ENCODE results near the gene IPO11. TPM values are rescaled to one million over a fixed set of nuclear protein-coding genes. Genes with fewer than 3 reads are reported as not detected.

Gene IPO11
- total and polyA plus RNA-seq, 7 experiments from 2014 or later = 5.9 to 29.0 (median 23.2) TPM

- Mint-ChIP-seq H3K27me3 (no peaks in the 10 kb centered on the region), H3K27ac (peak overlapping the region in 2 of 9 donors; percentile 10 to 72), H3K36me3 (peaks cover 0 to 4% (median 0%) of the 10 kb centered on the region in 5 donors), H3K9me3 (no peaks in the 10 kb centered on the region), H3K4me3 (no peak overlapping the region), H3K4me1 (no peaks in the 10 kb centered on the region)
- CTCF ChIA-PET = no interaction called here
- Histone ChIP-seq H3K9me3 (ENCODE audit: control insufficient read depth in 2 of 3, low read length in 3 of 3) (no peaks in the 10 kb centered on the region), H3K36me3 (ENCODE audit: control insufficient read depth in 2 of 3, insufficient read depth in 3 of 3, low read length in 3 of 3) (peaks cover 0 to 14% (median 0%) of the 10 kb centered on the region in 3 experiments), H3K4me1 (ENCODE audit: control insufficient read depth in 2 of 2, insufficient read depth in 2 of 2, low read length in 2 of 2) (no peaks in the 10 kb centered on the region), H3K27me3 (ENCODE audit: control insufficient read depth in 2 of 2, insufficient read depth in 2 of 2, low read length in 2 of 2) (no peaks in the 10 kb centered on the region), H3K4me3 (ENCODE audit: low read length) (no peak overlapping the region), H3K27ac (ENCODE audit: low read depth, low read length) (no peak overlapping the region)
- POLR2A ChIA-PET = no interaction called here
- ATAC-seq = no peak
- DNase-seq = no peak
- intact Hi-C loops (cut with micrococcal nuclease) = no loop called here
Measured at GRCh38 chr5:62626534-62626933, 214.0 kb downstream of the IPO11 start.

GRCh38 chr5:62627121-62627520 lies 214.6 kb downstream of the IPO11 start:
- no peaks in the 10 kb centered on the region for H3K4me1 Mint-ChIP-seq
- peaks cover 0 to 4% (median 0%) of the 10 kb centered on the region in 5 donors for H3K36me3 Mint-ChIP-seq
- no peak for ATAC-seq
- no peaks in the 10 kb centered on the region for H3K9me3 Mint-ChIP-seq
- ChIA-PET POLR2A (no interaction called here), CTCF (interaction anchor here (0.7 kb wide), 1 partner anchor 101 kb away, joined by 3 read pairs; no protein-coding TSS in a partner anchor)
- H3K4me3 Mint-ChIP-seq = no peak overlapping the region
- H3K27me3 ChIP-seq (ENCODE audit: control insufficient read depth in 2 of 2, insufficient read depth in 2 of 2, low read length in 2 of 2) = no peaks in the 10 kb centered on the region
- no peaks in the 10 kb centered on the region for H3K27me3 Mint-ChIP-seq
- H3K27ac ChIP-seq (ENCODE audit: low read depth, low read length) = no peak overlapping the region
- H3K36me3 ChIP-seq (ENCODE audit: control insufficient read depth in 2 of 3, insufficient read depth in 3 of 3, low read length in 3 of 3) = peaks cover 0 to 14% (median 0%) of the 10 kb centered on the region in 3 experiments
- H3K4me1 ChIP-seq (ENCODE audit: control insufficient read depth in 2 of 2, insufficient read depth in 2 of 2, low read length in 2 of 2) = no peaks in the 10 kb centered on the region
- no peak overlapping the region for H3K4me3 ChIP-seq (ENCODE audit: low read length)
- no peaks in the 10 kb centered on the region for H3K9me3 ChIP-seq (ENCODE audit: control insufficient read depth in 2 of 3, low read length in 3 of 3)
- H3K27ac Mint-ChIP-seq = peak overlapping the region in 2 of 9 donors; percentile 10 to 36
- intact Hi-C loops (cut with micrococcal nuclease) = no loop called here
- no peak for DNase-seq

GRCh38 chr5:62627901-62628300 lies 215.3 kb downstream of the IPO11 start:
- H3K27me3 Mint-ChIP-seq = no peaks in the 10 kb centered on the region
- DNase-seq (no peak), ATAC-seq (no peak)
- Histone ChIP-seq H3K4me1 (ENCODE audit: control insufficient read depth in 2 of 2, insufficient read depth in 2 of 2, low read length in 2 of 2) (no peaks in the 10 kb centered on the region), H3K4me3 (ENCODE audit: low read length) (no peak overlapping the region), H3K36me3 (ENCODE audit: control insufficient read depth in 2 of 3, insufficient read depth in 3 of 3, low read length in 3 of 3) (peaks cover 0 to 14% (median 0%) of the 10 kb centered on the region in 3 experiments), H3K27ac (ENCODE audit: low read depth, low read length) (peak overlapping the region; percentile 2), H3K9me3 (ENCODE audit: control insufficient read depth in 2 of 3, low read length in 3 of 3) (no peaks in the 10 kb centered on the region), H3K27me3 (ENCODE audit: control insufficient read depth in 2 of 2, insufficient read depth in 2 of 2, low read length in 2 of 2) (no peaks in the 10 kb centered on the region)
- no peak overlapping the region for H3K4me3 Mint-ChIP-seq
- no peaks in the 10 kb centered on the region for H3K4me1 Mint-ChIP-seq
- peak overlapping the region in 1 of 9 donors; percentile 36 for H3K27ac Mint-ChIP-seq
- intact Hi-C loops (cut with micrococcal nuclease) = no loop called here
- peaks cover 0 to 4% (median 0%) of the 10 kb centered on the region in 5 donors for H3K36me3 Mint-ChIP-seq
- CTCF ChIA-PET = interaction anchor here (0.7 kb wide), 2 partner anchors 56 to 101 kb away, joined by 3 read pairs; no protein-coding TSS in a partner anchor
- no peaks in the 10 kb centered on the region for H3K9me3 Mint-ChIP-seq
- POLR2A ChIA-PET = no interaction called here

GRCh38 chr5:62631909-62632580 lies 219.5 kb downstream of the IPO11 start:
- no peaks in the 10 kb centered on the region for H3K27me3 Mint-ChIP-seq
- DNase-seq = peak in 3 of 9 donors; percentile 2 to 8 (median 4)
- ChIA-PET CTCF (interaction anchor here (0.7 to 0.8 kb wide), 3 partner anchors 13 to 188 kb away, joined by 3 to 4 read pairs (median 4); no protein-coding TSS in a partner anchor), POLR2A (no interaction called here)
- Histone ChIP-seq H3K27ac (ENCODE audit: low read depth, low read length) (no peak overlapping the region), H3K27me3 (ENCODE audit: control insufficient read depth in 2 of 2, insufficient read depth in 2 of 2, low read length in 2 of 2) (no peaks in the 10 kb centered on the region), H3K36me3 (ENCODE audit: control insufficient read depth in 2 of 3, insufficient read depth in 3 of 3, low read length in 3 of 3) (peaks cover 0 to 9% (median 0%) of the 10 kb centered on the region in 3 experiments), H3K4me1 (ENCODE audit: control insufficient read depth in 2 of 2, insufficient read depth in 2 of 2, low read length in 2 of 2) (no peaks in the 10 kb centered on the region), H3K9me3 (ENCODE audit: control insufficient read depth in 2 of 3, low read length in 3 of 3) (no peaks in the 10 kb centered on the region), H3K4me3 (ENCODE audit: low read length) (no peak overlapping the region)
- intact Hi-C loops (cut with micrococcal nuclease) = loop anchor here (1.0 kb wide), 1 partner anchor 172 kb away; no protein-coding TSS in a partner anchor
- no peak for ATAC-seq
- peak overlapping the region in 2 of 9 donors; percentile 30 to 48 for H3K27ac Mint-ChIP-seq
- H3K4me3 Mint-ChIP-seq = no peak overlapping the region
- H3K9me3 Mint-ChIP-seq = no peaks in the 10 kb centered on the region
- no peaks in the 10 kb centered on the region for H3K4me1 Mint-ChIP-seq
- peaks cover 0 to 6% (median 5%) of the 10 kb centered on the region in 5 donors for H3K36me3 Mint-ChIP-seq

GRCh38 chr5:62633243-62633642 lies 220.7 kb downstream of the IPO11 start:
- H3K4me3 Mint-ChIP-seq = no peak overlapping the region
- Histone ChIP-seq H3K27me3 (ENCODE audit: control insufficient read depth in 2 of 2, insufficient read depth in 2 of 2, low read length in 2 of 2) (no peaks in the 10 kb centered on the region), H3K9me3 (ENCODE audit: control insufficient read depth in 2 of 3, low read length in 3 of 3) (no peaks in the 10 kb centered on the region), H3K4me1 (ENCODE audit: control insufficient read depth in 2 of 2, insufficient read depth in 2 of 2, low read length in 2 of 2) (no peaks in the 10 kb centered on the region), H3K27ac (ENCODE audit: low read depth, low read length) (no peak overlapping the region), H3K36me3 (ENCODE audit: control insufficient read depth in 2 of 3, insufficient read depth in 3 of 3, low read length in 3 of 3) (no peaks in the 10 kb centered on the region), H3K4me3 (ENCODE audit: low read length) (no peak overlapping the region)
- ChIA-PET POLR2A (no interaction called here), CTCF (no interaction called here)
- H3K9me3 Mint-ChIP-seq = no peaks in the 10 kb centered on the region
- no peaks in the 10 kb centered on the region for H3K4me1 Mint-ChIP-seq
- DNase-seq (no peak), ATAC-seq (no peak)
- H3K36me3 Mint-ChIP-seq = peaks cover 0 to 7% (median 5%) of the 10 kb centered on the region in 5 donors
- peak overlapping the region in 2 of 9 donors; percentile 4 to 41 for H3K27ac Mint-ChIP-seq
- intact Hi-C loops (cut with micrococcal nuclease) = no loop called here
- no peaks in the 10 kb centered on the region for H3K27me3 Mint-ChIP-seq

GRCh38 chr5:62640446-62640845 lies 227.9 kb downstream of the IPO11 start:
- peaks cover 0 to 4% (median 0%) of the 10 kb centered on the region in 11 donors for H3K9me3 Mint-ChIP-seq

GRCh38 chr5:62642468-62642867 lies 229.9 kb downstream of the IPO11 start:
- Histone ChIP-seq H3K4me1 (ENCODE audit: control insufficient read depth in 2 of 2, insufficient read depth in 2 of 2, low read length in 2 of 2) (no peaks in the 10 kb centered on the region), H3K4me3 (ENCODE audit: low read length) (no peak overlapping the region), H3K27me3 (ENCODE audit: control insufficient read depth in 2 of 2, insufficient read depth in 2 of 2, low read length in 2 of 2) (no peaks in the 10 kb centered on the region), H3K9me3 (ENCODE audit: control insufficient read depth in 2 of 3, low read length in 3 of 3) (no peaks in the 10 kb centered on the region), H3K27ac (ENCODE audit: low read depth, low read length) (no peak overlapping the region), H3K36me3 (ENCODE audit: control insufficient read depth in 2 of 3, insufficient read depth in 3 of 3, low read length in 3 of 3) (no peaks in the 10 kb centered on the region)
- Mint-ChIP-seq H3K27ac (no peak overlapping the region), H3K9me3 (peaks cover 0 to 4% (median 0%) of the 10 kb centered on the region in 11 donors), H3K27me3 (no peaks in the 10 kb centered on the region), H3K4me3 (no peak overlapping the region), H3K36me3 (peaks cover 3 to 21% (median 11%) of the 10 kb centered on the region in 5 donors), H3K4me1 (peaks cover 0 to 10% (median 0%) of the 10 kb centered on the region in 7 donors)
- ATAC-seq = no peak
- intact Hi-C loops (cut with micrococcal nuclease) = no loop called here
- POLR2A ChIA-PET = no interaction called here
- CTCF ChIA-PET = no interaction called here
- no peak for DNase-seq

More at GRCh38 chr5:62640446-62640845, 227.9 kb downstream of the IPO11 start:
- H3K27me3 ChIP-seq (ENCODE audit: control insufficient read depth in 2 of 2, insufficient read depth in 2 of 2, low read length in 2 of 2) = no peaks in the 10 kb centered on the region
- H3K27me3 Mint-ChIP-seq = no peaks in the 10 kb centered on the region
- CTCF ChIA-PET = no interaction called here
- H3K27ac ChIP-seq (ENCODE audit: low read depth, low read length) = no peak overlapping the region
- H3K36me3 ChIP-seq (ENCODE audit: control insufficient read depth in 2 of 3, insufficient read depth in 3 of 3, low read length in 3 of 3) = no peaks in the 10 kb centered on the region
- peaks cover 4 to 28% (median 11%) of the 10 kb centered on the region in 5 donors for H3K36me3 Mint-ChIP-seq
- intact Hi-C loops (cut with micrococcal nuclease) = no loop called here
- ATAC-seq (peak; percentile 54), DNase-seq (no peak)
- POLR2A ChIA-PET = no interaction called here
- peaks cover 0 to 10% (median 0%) of the 10 kb centered on the region in 7 donors for H3K4me1 Mint-ChIP-seq
- H3K4me3 ChIP-seq (ENCODE audit: low read length) = no peak overlapping the region
- no peaks in the 10 kb centered on the region for H3K4me1 ChIP-seq (ENCODE audit: control insufficient read depth in 2 of 2, insufficient read depth in 2 of 2, low read length in 2 of 2)
- H3K4me3 Mint-ChIP-seq = no peak overlapping the region
- H3K9me3 ChIP-seq (ENCODE audit: control insufficient read depth in 2 of 3, low read length in 3 of 3) = no peaks in the 10 kb centered on the region
- H3K27ac Mint-ChIP-seq = no peak overlapping the region
